ENCODE measurements around the gene STK32A. TPM values are rescaled to one million over a fixed set of nuclear protein-coding genes. Genes with fewer than 3 reads are reported as not detected.
"Not testable (repeated sequence)": the region's sequence is repeated elsewhere in the genome, so short reads cannot be mapped to it uniquely, and the experiment has no call there.

STK32A gene
- total and polyA plus RNA-seq, 8 donors, result 2.3 to 22.5 (median 5.2) TPM

GRCh38 chr5:147226512-147226911 lies 8.3 kb upstream of the STK32A start:
- Histone ChIP-seq H3K27ac (no peak overlapping the region), H3K36me3 (no peaks in the 10 kb centered on the region), H3K27me3 (peaks cover 0 to 1% of the 10 kb centered on the region in 2 donors), H3K4me1 (no peaks in the 10 kb centered on the region), H3K4me3 (no peak overlapping the region), H3K9me3 (no peaks in the 10 kb centered on the region)
- DNase-seq, result peak in 1 of 4 donors; percentile 57
- no peak for TF ChIP-seq CTCF (IDR thresholded peaks at IDR 0.05)
- ATAC-seq, result no peak
- intact Hi-C loops (cut with DNase I), result loop anchor here in 1 of 2 donors (10.0 kb wide), 2 partner anchors 148 to 348 kb away; no protein-coding TSS in a partner anchor

- Histone ChIP-seq H3K36me3 (no peaks in the 10 kb centered on the region), H3K27ac (no peak overlapping the region), H3K27me3 (peaks cover 5 to 62% of the 10 kb centered on the region in 2 donors), H3K9me3 (no peaks in the 10 kb centered on the region), H3K4me1 (no peaks in the 10 kb centered on the region), H3K4me3 (peak overlapping the region; percentile 40 to 59)
- TF ChIP-seq CTCF (IDR thresholded peaks at IDR 0.05), result no peak
- intact Hi-C loops (cut with DNase I), result no loop called here
- ATAC-seq, result peak; percentile 59
- DNase-seq, result peak in 1 of 4 donors; percentile 3
Observed at GRCh38 chr5:147234239-147234824, 494 bp upstream of the STK32A start.

GRCh38 chr5:147240266-147240985 lies 5.6 kb downstream of the STK32A start:
- H3K36me3 ChIP-seq, result no peaks in the 10 kb centered on the region
- intact Hi-C loops (cut with DNase I), result no loop called here
- H3K4me3 ChIP-seq, result no peak overlapping the region
- DNase-seq (no peak), ATAC-seq (no peak)
- no peak overlapping the region for H3K27ac ChIP-seq
- TF ChIP-seq CTCF (IDR thresholded peaks at IDR 0.05), result no peak
- no peaks in the 10 kb centered on the region for H3K9me3 ChIP-seq
- H3K27me3 ChIP-seq, result peaks cover 0 to 22% of the 10 kb centered on the region in 2 donors
- H3K4me1 ChIP-seq, result no peaks in the 10 kb centered on the region

GRCh38 chr5:147243238-147243637 lies 8.4 kb downstream of the STK32A start:
- H3K4me3 ChIP-seq; ATAC-seq; H3K9me3 ChIP-seq; H3K36me3 ChIP-seq; H3K27me3 ChIP-seq; intact Hi-C loops (cut with DNase I); H3K27ac ChIP-seq; DNase-seq; H3K4me1 ChIP-seq: not testable (repeated sequence)

GRCh38 chr5:147245381-147246165 lies 10.7 kb downstream of the STK32A start:
- Histone ChIP-seq H3K27ac (no peak overlapping the region), H3K27me3 (no peaks in the 10 kb centered on the region), H3K4me1 (no peaks in the 10 kb centered on the region), H3K4me3 (no peak overlapping the region), H3K36me3 (no peaks in the 10 kb centered on the region), H3K9me3 (no peaks in the 10 kb centered on the region)
- no peak for TF ChIP-seq CTCF (IDR thresholded peaks at IDR 0.05)
- DNase-seq (no peak), ATAC-seq (no peak)
- intact Hi-C loops (cut with DNase I), result no loop called here
